DND-41 (cell line): ENCODE data around the gene YTHDC2.

Experiments
- ATAC-seq: fragments of 200-7000 bp; cut with Tn5 transposase; 3 replicates; pipeline ENCODE4 v1.9.1; 2021; ENCODE audit warnings: low read depth; ENCODE audit not compliant: insufficient read depth
- DNase-seq: peaks from one replicate; pipeline ENCODE4 v3.0.0-alpha.2; 2020
- H2AFZ ChIP-seq: 2 replicates; pipeline ENCODE4 v1.6.0; 2012; ENCODE audit warnings: low read depth, low read length
- H3K27ac ChIP-seq: 2 replicates; pipeline ENCODE4 v1.5.1; 2012; ENCODE audit warnings: low read length, inconsistent platforms
- H3K27me3 ChIP-seq: fragments of 200-600 bp; sonication (generic); 2 replicates; pipeline ENCODE4 v1.6.0; 2012; ENCODE audit warnings: low read length, mild to moderate bottlenecking, inconsistent platforms; ENCODE audit not compliant: insufficient read depth, poor library complexity
- H3K36me3 ChIP-seq: 2 replicates; pipeline ENCODE4 v1.5.1; 2012; ENCODE audit warnings: low read length, inconsistent platforms; ENCODE audit not compliant: insufficient read depth
- H3K4me1 ChIP-seq: 2 replicates; pipeline ENCODE4 v1.5.1; 2012; ENCODE audit warnings: mild to moderate bottlenecking, low read length; ENCODE audit not compliant: insufficient read depth
- H3K4me2 ChIP-seq: 2 replicates; pipeline ENCODE4 v1.6.0; 2012; ENCODE audit warnings: mild to moderate bottlenecking, moderate library complexity, low read length, inconsistent platforms; ENCODE audit not compliant: insufficient read depth
- H3K4me3 ChIP-seq, 2 experiments: fragments of 200-600 bp in 1 of 2; shearing (Covaris generic) in 1 of 2; 2 replicates each; pipeline ENCODE4 v1.5.1; 2012 to 2016; ENCODE audit warnings: inconsistent platforms in 2 of 2, low read length in 2 of 2, mild to moderate bottlenecking in 2 of 2, low read depth in 1 of 2, moderate library complexity in 1 of 2
- H3K79me2 ChIP-seq: 2 replicates; pipeline ENCODE4 v1.6.0; 2012; ENCODE audit warnings: low read length, inconsistent platforms; ENCODE audit not compliant: insufficient read depth
- H3K9ac ChIP-seq: 2 replicates; pipeline ENCODE4 v1.6.0; 2012; ENCODE audit warnings: low read depth, mild to moderate bottlenecking, inconsistent platforms, low read length, moderate library complexity
- H3K9me3 ChIP-seq: 2 replicates; pipeline ENCODE4 v1.5.1; 2012; ENCODE audit warnings: low read length, moderate library complexity, mild to moderate bottlenecking, inconsistent platforms; ENCODE audit not compliant: insufficient read depth, severe bottlenecking
- H4K20me1 ChIP-seq: 2 replicates; pipeline ENCODE4 v1.6.0; 2012; ENCODE audit warnings: low read length; ENCODE audit not compliant: insufficient read depth
- EZH2 ChIP-seq: IDR thresholded peaks from 3 replicates; pipeline ENCODE4 v1.6.1; 2012; ENCODE audit warnings: borderline replicate concordance, low read depth, mild to moderate bottlenecking, moderate library complexity, low read length, inconsistent platforms; ENCODE audit not compliant: severe bottlenecking
- TF ChIP-seq, protein P1 (sequence below): IDR thresholded peaks from 2 replicates; pipeline ENCODE4 v1.5.1; 2012; ENCODE audit warnings: borderline replicate concordance, low read length, moderate library complexity, mild to moderate bottlenecking; ENCODE audit not compliant: poor library complexity, severe bottlenecking; ENCODE audit errors: extremely low read depth

The YTHDC2 gene

DNA sequence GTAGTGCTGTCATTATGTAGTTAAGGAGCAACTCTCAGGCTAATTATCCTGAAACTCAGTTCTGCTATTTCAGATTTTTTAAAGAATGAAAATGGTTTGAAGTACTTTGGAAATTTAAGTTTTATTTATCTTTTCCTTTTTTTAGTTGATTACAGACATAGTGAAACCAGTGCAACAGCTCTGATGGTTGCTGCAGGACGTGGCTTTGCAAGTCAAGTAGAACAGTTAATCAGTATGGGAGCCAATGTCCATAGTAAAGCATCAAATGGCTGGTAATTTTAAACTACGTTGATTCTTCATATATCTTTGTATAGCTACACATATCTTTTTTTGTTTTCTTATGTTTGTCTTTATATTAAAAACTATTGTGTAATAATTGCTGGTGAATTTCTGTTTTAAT lies 34.9 kb downstream of the YTHDC2 start:
- H3K4me1 ChIP-seq: no peaks in the 10 kb centered on the region

DNA sequence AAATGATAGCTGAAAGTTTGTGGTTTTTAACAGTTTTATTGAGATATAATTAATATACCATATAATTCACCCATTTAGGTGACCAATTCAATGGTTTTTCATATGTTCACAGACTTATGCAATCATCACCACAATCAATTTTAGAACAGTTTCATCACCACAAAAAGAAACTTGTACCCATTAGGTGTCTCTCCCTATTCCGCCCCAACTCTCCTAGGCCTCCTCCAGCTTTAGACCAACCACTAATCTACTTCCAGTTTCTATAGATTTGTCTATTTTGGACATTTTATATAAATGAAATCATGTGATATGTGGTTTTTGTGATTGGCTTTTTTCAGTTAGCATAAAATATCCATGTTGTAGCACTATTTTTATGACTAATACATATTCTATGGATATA lies 38.6 kb downstream of the YTHDC2 start:
- no peak overlapping the region for H2AFZ ChIP-seq
- H3K4me2 ChIP-seq: no peak overlapping the region
- no peak overlapping the region for H3K4me3 ChIP-seq
- no peaks in the 10 kb centered on the region for H4K20me1 ChIP-seq
- no peaks in the 10 kb centered on the region for H3K79me2 ChIP-seq
- no peaks in the 10 kb centered on the region for H3K27me3 ChIP-seq
- no peak for TF ChIP-seq EZH2
- no peak for DNase-seq
- no peak for ATAC-seq
- no peak overlapping the region for H3K9ac ChIP-seq
- H3K9me3 ChIP-seq: no peaks in the 10 kb centered on the region
- H3K36me3 ChIP-seq: peaks cover 74% of the 10 kb centered on the region
- no peak overlapping the region for H3K27ac ChIP-seq
- no peaks in the 10 kb centered on the region for H3K4me1 ChIP-seq

More for the DNA sequence above, 34.9 kb downstream of the YTHDC2 start:
- H3K4me3 ChIP-seq: no peak overlapping the region
- DNase-seq (no peak), ATAC-seq (no peak)
- peaks cover 78% of the 10 kb centered on the region for H3K36me3 ChIP-seq
- no peak overlapping the region for H2AFZ ChIP-seq
- TF ChIP-seq EZH2: no peak
- TF ChIP-seq, protein P1, sequence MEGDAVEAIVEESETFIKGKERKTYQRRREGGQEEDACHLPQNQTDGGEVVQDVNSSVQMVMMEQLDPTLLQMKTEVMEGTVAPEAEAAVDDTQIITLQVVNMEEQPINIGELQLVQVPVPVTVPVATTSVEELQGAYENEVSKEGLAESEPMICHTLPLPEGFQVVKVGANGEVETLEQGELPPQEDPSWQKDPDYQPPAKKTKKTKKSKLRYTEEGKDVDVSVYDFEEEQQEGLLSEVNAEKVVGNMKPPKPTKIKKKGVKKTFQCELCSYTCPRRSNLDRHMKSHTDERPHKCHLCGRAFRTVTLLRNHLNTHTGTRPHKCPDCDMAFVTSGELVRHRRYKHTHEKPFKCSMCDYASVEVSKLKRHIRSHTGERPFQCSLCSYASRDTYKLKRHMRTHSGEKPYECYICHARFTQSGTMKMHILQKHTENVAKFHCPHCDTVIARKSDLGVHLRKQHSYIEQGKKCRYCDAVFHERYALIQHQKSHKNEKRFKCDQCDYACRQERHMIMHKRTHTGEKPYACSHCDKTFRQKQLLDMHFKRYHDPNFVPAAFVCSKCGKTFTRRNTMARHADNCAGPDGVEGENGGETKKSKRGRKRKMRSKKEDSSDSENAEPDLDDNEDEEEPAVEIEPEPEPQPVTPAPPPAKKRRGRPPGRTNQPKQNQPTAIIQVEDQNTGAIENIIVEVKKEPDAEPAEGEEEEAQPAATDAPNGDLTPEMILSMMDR: no peak
- no peaks in the 10 kb centered on the region for H3K9me3 ChIP-seq
- H4K20me1 ChIP-seq: no peaks in the 10 kb centered on the region
- no peak overlapping the region for H3K4me2 ChIP-seq
- no peak overlapping the region for H3K9ac ChIP-seq
- no peaks in the 10 kb centered on the region for H3K79me2 ChIP-seq
- no peak overlapping the region for H3K27ac ChIP-seq
- no peaks in the 10 kb centered on the region for H3K27me3 ChIP-seq

DNA sequence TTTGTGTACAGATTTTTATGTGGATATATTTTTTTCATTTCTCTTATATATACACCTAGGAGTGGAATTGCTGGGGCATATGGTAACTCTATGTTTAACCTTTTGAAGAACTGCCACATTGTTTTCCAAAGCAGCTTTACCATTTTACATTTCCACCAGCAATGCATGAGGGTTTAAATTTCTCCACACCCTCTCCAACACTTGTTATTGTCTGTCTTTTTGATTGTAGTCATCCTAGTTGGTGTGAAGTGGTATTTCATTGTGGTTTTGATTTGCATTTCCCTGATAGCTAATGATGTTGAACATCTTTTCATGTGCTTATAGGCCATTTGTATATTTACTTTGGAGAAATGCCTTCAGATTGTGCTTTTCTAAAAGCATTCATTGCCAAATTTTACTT lies 39.1 kb downstream of the YTHDC2 start:
- Histone ChIP-seq H4K20me1 (no peaks in the 10 kb centered on the region), H2AFZ (no peak overlapping the region), H3K27me3 (no peaks in the 10 kb centered on the region), H3K4me3 (no peak overlapping the region), H3K4me2 (no peak overlapping the region), H3K9ac (no peak overlapping the region), H3K79me2 (no peaks in the 10 kb centered on the region), H3K9me3 (no peaks in the 10 kb centered on the region), H3K27ac (no peak overlapping the region), H3K36me3 (peaks cover 75% of the 10 kb centered on the region), H3K4me1 (no peaks in the 10 kb centered on the region)
- no peak for ATAC-seq
- TF ChIP-seq EZH2: no peak
- TF ChIP-seq, protein P1: no peak
- no peak for DNase-seq

DNA sequence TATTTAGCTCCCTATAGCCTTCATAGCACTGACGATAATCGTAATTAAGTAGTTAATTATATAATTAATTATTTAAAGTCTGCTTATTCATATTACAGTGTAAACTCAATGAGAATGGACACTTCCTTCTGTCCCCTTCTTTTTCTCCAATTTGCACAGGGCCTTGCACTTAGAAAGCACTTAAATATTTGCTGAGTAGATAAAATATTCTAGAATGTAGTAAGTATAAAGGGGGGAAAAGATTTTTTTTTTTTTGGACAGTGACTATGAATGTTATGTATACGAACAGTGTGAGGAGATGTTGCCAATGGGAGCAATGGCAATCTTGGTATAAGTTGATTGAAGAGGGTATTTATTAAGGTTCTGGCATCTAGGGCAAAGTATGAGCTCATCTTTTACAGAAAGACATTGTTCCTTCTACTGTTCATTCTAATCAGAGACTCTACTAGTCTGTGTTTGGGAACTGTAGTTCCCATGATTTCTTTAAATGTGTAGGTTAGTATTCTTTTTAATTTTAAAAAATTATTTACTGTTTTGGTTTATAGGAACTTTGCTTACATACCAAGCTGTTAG lies 49.4 kb downstream of the YTHDC2 start:
- H2AFZ ChIP-seq: no peak overlapping the region
- no peak overlapping the region for H3K4me2 ChIP-seq
- no peaks in the 10 kb centered on the region for H4K20me1 ChIP-seq
- no peak overlapping the region for H3K9ac ChIP-seq
- H3K79me2 ChIP-seq: no peaks in the 10 kb centered on the region
- H3K4me3 ChIP-seq: no peak overlapping the region
- no peak for TF ChIP-seq EZH2
- TF ChIP-seq, protein P1: no peak
- ATAC-seq (no peak), DNase-seq (no peak)
- no peaks in the 10 kb centered on the region for H3K4me1 ChIP-seq
- no peaks in the 10 kb centered on the region for H3K9me3 ChIP-seq
- H3K27me3 ChIP-seq: no peaks in the 10 kb centered on the region
- H3K27ac ChIP-seq: no peak overlapping the region
- H3K36me3 ChIP-seq: peaks cover 55% of the 10 kb centered on the region
